OCI-M1 (cell line): ENCODE measurements around the gene SPOUT1.
"Not testable (repeated sequence)": the region's sequence is repeated elsewhere in the genome, so short reads cannot be mapped to it uniquely, and the experiment has no call there.

Source experiments
- DNase-seq: peaks from one replicate; lab custom pipeline; 2025; lab: John Stamatoyannopoulos, UW

SPOUT1 gene

DNA sequence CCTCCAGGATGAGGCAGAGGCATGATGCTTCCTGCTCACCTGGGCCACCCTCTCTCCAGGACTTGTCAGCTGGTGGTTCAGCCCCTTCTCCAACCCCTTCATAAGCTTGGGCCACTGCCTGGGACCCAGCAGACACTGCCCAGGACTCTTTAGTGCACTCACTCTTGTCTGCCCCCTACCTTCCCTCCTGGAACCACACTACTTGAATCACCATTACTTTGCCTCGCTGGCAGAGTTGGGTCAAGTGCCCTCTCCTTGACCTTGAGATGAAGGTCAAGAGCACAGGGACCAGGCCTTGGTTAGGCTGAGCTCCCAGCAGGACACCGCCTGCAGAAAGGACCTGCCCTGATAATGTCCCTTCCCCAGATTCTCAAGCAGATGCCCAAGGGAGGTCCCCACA, 19.8 kb downstream of the SPOUT1 start:
- DNase-seq = no peak

DNA sequence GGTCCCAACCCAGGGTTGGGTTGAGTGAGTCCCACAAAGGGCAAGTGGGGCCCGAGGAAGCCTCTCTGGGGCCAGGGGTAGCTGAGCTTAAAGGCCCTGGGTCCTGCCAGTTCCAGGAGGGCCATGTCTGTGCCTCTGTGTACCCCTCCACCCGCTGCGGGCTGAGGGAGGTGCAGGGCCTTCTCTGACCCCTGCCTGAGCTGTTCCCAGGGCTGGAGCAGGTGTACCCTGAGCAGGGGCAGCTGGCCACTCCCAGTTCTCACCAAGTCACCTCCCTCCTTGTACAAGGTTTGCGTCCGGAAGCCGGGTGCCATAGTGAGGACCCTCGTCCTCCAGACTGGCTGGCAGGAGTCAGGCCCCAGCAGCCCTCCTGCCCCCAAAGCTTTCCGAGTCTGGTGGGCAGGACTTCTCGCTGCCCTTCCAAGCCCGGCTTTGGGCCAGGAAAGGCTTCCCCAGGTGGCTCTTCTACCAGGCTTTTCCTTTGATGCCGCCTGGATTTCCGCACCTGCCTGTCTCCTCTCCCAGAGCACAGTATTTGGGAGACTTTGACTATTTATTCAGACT, 20.5 kb downstream of the SPOUT1 start:
- DNase-seq = no peak

DNA sequence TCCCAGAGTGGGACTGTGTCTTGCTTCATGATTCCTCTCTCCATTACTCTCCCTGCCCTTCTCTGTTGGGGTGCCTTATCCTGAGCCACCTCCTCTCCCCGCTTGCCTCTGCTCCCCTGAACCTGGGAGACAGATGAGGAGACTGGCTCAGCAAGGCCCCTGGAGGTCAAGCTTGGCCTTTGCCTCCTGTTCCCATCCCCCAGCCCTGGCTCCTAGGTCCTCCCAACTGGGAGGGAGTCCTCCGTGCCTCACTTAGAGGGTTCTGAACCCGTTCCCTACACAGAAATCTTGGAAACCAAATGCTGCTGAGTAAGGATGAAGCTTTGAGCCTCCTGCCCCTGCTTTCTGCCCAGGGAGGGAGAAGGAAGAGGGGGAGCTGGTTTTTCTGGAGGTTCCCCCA, 21.1 kb downstream of the SPOUT1 start:
- DNase-seq = no peak

DNA sequence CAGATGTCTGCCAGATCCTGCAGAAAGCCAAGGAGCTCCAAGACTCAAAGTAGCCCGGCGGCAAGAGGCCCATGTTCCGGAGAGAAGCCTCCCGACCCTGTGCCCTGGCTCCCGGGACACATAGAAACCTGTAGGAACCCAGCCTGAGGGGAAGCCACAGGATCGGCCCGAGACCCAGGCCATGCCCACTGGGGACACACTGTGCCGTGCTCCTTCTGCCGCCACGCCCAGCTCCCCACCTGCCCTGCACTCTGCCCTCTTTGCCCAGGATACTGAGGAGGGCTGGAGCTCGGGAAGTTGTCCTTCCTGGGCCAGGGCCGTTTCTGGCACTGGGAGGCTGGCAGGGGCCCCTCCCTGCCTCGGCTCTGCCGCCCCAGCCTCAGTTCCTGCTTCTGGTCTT, 21.8 kb downstream of the SPOUT1 start:
- DNase-seq = no peak

DNA sequence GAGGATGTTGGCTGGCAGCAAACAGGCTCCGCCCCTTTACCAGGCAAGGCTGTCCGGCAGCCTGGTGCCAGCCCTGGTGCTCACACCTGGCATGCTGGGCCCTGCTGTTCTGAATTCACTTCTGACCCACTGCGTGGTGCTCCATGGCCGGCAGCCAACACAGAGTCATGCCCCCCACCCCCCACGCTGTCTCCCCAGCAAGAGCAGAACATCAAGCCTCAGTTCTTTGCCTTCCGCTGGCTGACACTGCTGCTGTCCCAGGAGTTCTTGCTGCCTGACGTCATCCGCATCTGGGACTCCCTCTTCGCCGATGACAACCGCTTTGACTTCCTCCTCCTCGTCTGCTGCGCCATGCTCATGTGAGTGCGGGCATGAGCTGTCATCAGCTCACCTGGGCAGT, 23.9 kb downstream of the SPOUT1 start:
- DNase-seq = no peak

DNA sequence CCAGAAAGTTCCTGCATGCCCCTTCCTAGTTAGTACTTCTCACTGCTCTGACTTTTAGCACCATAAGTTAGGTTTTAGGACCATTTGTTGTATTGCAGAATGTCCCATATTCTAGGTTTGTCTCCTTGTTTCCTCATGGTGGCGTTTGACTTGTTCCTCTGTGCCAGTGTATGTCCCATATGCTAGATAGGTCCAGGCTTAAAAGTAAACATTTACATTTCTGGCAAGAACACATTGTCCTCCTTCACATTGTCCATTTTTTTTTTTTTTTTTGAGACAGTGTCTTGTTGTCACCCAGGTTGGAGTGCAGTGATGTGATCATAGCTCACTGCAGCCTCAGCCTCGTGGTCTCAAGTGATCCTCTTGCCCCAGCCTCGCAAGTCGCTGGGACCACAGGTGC, 27.1 kb downstream of the SPOUT1 start:
- DNase-seq = no peak

DNA sequence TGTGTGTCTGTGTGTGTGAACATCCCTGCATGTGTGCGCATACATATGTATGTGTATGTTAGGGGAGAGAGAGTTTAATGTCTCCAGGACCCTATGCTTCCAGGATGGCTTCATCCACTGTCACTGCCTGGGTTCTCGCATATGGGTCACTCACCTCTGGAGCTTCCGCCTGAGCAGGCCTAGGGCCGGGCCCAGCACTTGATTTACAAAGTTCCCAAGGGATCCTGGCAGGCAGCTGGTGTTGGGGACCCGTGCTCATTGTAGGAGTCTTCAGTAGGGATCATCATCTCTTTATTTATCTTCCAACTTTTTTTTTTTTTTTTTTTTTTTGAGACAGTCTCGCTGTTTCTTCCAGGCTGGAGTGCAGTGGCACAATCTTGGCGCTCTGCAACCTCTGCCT, 29.5 kb downstream of the SPOUT1 start:
- DNase-seq = no peak

DNA sequence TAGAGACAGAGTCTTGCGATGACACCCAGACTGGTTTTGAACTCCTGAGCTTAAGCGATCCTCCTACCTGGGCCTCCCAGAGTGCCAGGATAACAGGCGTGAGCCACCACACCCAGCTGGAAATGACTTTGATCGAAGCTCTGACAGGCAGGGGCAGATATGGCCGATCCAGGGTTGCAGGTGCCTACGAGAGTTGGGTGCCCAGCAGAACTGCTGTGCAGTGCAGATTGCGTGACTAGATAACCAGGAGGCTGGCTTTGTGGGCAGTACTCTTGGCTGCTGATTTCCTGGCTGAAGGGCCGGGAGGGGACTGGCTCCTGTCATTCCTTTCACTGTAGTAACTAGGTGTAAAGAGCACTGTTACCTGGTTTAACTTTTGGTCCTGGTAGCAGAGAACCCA, 30.7 kb downstream of the SPOUT1 start:
- DNase-seq = no peak

DNA sequence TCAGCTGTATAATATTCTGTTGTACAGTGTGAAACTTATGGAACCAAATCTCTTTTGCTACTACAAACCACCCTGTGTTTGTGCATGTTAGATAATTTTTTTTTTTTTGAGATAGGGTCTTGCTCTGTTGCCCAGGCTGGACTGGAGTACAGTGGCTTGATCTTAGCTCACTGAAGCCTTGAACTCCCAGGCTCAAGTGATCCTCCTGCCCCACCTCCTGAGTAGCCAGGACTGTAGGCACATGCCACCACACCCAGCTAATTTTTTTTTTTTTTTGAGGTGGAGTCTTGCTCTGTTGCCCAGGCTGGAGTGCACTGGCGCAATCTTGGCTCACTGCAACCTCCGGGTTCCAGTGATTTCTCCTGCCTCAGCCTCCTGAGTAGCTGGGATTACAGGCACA, 34.6 kb downstream of the SPOUT1 start:
- DNase-seq = not testable (repeated sequence)

DNA sequence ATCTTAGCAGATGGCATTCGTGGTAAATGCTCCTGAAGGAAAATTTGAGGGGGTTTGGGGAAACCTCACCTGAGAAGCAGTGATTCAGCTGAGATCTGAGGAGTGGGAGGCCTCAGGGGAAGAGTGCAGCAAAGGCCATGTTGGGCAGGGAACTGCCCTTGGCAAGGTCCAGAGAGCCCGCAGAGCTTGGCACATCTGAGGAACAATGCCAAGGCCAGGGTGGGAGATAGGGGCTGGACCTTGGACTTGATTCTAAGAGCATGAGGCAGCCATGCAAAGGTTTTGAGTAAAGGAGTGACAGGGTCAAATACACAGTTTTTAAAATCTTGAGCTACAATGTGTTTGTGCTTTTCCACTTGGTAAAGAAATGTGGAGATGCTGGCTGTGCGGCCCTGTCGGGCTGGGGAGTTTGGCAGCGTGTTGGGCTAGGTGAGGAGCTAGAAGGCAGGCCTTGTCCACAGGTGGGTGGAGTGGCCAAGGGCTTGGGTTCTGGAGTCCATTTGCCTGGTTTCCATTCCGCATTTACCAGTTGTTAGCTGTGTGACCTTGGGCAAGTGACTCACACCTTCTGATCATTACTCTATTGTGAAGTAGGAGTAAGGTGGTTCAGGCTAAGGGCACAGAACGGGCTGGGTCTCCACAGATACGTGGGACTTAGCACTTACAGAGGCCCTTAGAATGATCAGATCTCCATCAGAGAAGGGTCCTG, 36.5 kb downstream of the SPOUT1 start:
- DNase-seq = no peak

DNA sequence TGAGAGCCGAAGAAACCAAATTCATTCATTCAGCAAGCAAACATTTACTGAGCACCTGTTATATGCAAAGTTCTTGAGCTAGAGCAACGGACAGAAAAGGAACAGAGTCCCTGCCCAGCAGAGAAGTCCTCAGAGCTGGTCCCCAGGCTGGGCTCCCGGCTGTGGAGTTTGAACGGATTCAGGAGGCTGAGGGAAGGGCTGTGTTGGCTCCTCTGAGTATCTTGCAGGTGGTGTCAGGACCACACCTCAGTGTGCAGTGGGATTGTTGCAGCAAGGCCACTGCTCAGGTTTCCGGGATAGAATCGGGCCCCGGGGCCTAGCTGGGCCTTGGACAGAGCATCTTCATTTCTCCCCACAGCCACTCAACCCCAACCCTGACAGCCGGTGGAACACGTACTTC, 37.5 kb downstream of the SPOUT1 start:
- no peak for DNase-seq

DNA sequence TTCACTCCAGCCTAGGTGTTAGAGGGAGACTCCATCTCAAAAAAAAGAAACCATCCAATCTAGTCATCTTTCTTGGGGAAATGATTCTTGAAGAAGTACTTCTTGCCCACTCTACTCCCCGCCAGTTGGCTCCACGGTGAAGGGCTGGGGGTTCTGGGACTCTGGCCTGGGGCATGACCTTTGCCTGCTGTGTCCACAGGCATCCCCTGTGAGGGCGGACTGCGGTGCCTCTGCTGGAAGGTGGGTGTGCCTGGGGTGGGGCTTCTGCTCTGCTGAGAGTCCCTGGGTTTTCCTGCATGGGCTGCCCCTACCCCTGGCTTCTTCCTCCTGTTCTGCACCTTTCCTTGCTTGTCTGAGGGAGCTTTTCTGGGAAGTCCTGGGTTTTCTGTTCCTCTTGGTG, 39.1 kb downstream of the SPOUT1 start:
- no peak for DNase-seq

DNA sequence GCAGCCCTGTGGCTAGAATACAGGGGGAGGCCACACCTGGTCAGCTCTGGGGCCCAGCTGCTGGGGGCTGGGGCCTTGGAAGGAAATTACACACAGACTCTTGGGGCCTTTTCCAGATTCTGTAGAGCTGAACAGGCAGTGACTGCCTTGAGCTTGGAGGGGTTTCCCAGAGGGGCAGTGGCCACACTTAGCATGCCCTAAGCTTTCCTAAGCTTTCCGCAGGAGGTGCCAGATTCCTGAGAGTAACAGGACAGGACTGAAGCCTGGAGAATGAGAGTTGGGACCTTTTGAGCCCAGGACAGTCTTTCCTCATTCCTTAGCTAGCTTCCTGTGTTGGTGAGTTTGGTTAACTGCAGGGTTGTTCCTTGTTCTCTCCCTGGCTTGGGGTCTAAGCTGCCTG, 41.1 kb downstream of the SPOUT1 start:
- no peak for DNase-seq

DNA sequence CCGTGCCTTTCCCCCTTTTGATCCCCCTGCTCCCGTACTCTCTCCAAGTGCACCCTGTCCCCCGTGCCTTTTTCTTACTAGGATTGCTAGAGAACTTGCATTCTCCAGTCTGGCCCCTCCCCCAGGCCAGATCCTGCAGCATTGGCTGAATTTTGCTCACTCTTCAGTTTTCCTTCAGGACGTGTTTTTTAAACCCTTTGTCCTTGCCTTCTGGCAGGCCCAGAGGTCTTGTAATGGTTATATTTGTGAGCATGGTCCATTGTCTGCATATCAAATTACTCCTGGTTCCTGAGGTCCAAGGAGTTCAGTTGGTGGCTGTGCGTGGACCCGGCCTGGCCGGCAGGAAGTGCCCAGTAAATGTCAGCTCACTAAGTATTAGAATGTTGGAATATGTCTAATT, 41.9 kb downstream of the SPOUT1 start:
- DNase-seq = peak; percentile 12

DNA sequence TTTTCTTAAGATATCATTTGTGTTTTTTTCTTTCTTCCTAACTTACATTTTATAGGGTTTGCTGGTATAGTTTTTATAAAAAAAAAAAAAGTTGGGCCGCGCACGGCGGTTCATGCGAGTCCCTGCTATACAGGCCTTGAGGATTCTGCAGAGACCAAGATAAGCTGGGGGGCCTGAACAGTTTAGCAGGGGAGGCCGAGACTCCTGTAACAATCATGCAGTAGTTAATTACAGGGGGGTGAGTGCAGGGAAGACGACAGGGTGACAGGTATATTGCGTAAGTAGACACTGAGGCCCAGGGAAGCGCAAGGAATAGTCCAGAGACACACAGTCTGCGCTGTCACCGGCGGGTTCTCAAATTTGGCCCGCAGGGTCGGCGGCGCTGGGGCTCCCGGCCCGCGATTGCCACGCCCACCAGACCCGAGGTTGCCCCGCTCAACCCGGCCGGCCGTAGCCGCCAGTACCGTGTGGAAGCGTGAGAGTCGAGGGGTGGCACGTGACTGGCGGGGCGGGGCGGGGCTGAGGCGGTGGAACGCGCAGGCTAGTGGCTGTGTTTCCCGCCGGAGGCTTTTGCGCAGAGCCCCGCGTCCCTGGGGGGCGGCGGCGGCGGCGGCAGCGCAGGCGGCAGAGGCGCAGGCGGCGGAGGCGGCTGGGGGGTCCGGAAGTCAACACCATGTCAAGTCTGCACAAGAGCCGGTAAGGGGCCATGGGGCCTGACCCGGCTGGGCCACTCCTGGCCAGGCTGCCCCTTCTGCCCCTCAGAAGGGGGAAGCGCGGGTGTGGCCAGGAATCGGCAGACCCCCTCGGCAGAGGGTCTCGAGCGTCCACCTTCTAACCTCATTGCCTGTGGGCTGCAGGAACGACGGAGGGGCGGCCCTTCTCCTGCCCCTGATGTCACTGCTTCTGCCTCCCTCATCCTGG, 42.7 kb downstream of the SPOUT1 start, which contains the start of gene TBC1D13:
Gene TBC1D13 (plus strand): TSS at position 573 of the 921 bp plus-strand sequence. CDS start 101 bp downstream, at position 674.
- peak; percentile 92 for DNase-seq

DNA sequence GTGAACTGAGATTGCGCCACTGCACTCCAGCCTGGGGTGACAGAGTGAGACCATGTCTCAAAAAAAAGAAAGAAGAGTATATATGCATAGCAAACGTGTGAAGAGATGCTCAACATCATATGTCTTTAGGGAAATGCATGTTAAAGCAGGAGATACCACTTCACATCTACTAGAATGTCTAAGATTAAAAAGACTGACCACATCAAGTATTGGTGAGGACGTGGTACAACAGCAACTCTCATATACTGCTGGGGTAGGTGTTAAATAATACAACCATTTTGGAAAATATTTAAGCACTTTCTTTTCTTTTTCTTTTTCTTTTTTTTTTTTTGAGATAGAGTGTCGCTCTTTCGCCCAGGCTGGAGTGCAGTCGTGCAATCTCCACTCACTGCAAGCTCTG, 44.2 kb downstream of the SPOUT1 start:
- no peak for DNase-seq

DNA sequence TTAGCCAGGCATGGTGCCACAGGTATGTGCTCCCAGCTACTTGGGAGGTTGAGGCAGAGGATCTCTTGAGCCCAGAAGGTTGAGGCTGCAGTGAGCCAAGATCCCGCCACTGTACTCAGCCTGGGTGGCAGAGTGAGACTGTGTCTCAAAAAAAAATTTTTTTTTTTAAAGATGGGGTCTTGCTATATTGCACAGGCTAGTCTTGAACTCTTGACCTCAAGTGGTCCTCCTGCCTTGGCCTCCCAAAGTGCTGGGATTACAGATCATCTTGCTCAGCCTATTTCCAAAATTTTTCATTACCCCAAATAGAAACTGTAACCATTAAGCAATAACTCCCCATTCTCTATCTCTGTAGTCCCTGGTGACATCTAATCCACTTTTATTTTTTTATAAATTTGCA, 46.9 kb downstream of the SPOUT1 start:
- no peak for DNase-seq

DNA sequence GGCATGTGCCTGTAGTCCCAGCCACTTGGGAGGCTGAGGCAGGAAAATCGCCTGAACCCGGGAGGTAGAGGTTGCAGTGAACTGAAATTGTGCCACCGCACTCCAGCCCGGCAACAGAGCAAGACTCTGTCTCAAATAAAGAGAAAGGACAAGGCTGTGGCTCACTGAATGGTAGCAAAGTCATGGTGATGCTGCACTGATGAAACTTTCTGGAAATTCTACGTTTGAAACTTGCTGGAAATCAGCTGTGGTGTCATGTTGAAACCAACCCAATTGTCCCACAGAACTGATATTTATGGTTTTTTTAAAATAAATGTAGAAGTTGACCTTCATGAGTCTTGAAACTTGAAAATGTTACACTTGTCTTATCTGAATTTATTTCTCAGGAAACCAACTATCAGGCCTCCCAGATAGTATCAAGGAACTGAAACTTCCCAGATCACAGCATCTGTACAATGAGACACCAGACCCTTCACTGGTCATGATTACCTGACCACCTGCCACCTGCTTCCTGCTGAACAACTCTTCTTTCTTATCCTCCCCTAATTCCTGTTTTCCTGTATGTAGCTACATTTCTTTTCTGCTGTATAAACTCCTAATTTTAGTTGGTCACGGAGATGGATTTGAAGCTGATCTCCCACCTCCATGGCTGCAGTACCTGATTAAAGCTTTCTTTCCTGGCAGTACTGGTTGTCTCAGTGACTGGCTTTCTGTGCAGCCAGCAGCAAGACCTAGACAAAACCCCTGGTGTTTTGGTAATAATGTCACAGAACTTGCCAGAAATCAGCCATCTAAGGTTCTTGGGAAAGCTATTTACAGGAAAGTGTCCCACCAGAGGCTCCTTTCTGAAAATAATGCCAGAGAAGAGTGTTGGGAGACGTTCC, 48.2 kb downstream of the SPOUT1 start:
- DNase-seq = peak; percentile 36

DNA sequence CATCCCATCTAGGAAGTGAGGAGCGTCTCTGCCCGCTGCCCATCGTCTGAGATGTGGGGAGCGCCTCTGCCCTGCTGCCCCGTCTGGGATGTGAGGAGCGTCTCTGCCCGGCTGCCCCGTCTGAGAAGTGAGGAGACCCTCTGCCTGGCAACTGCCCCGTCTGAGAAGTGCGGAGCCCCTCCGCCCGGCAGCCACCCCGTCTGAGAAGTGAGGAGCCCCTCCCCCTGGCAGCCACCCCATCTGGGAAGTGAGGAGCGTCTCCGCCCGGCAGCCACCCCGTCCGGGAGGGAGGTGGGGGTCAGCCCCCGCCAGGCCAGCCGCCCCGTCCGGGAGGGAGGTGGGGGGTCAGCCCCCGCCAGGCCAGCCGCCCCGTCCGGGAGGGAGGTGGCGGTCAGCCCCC, 49.5 kb downstream of the SPOUT1 start:
- DNase-seq = not testable (repeated sequence)

DNA sequence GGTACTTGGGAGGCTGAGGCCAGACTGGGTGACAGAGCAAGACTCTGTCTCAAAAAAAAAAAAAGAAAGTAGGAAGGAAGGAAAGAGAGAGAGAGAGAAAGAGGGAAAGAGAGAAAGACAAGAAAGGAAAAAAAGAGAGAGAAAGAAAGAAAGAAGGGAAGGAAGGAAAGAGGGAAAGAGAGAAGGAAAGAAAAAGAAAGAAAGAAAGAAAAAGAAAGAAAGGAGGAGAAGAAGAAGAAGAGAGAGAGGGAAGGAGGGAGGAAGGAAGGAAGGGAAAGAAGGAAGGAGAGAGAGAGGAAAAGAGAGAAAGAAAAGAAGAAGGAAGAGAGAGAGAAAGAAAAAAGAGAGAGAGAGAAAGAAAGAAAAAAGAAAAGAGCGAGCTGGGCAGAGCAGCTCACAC, 54.8 kb downstream of the SPOUT1 start:
- no peak for DNase-seq

DNA sequence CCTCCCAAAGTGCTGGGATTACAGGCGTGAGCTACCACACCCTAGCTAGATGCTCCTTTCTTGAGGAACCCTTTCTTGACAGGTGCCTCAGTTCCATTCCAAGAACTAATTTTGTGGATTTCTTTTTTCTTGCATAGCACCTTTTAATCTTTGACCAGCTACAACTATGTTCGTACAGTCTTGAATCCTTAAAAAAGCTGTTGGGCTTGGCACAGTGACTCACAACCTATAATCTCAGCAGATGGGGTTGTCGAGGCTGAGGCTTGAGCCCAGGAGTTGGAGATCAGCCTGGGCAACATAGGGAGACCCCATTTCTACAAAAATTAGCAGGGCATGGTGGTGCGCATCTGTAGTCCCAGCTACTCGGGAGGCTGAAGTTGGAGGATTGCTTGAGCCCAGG, 56.5 kb downstream of the SPOUT1 start:
- no peak for DNase-seq
